Nephron progenitor cell (in vitro differentiated cells): ENCODE measurements around the gene IFT27.

Experiments used
- DNase-seq: peaks from one replicate; pipeline ENCODE4 v3.0.0; 2021
- H3K27ac Mint-ChIP-seq: 2 replicates; pipeline ENCODE4 v1.8.0; 2021; ENCODE audit warnings: mild to moderate bottlenecking, moderate library complexity, mixed read lengths
- H3K27me3 Mint-ChIP-seq: 2 replicates; pipeline ENCODE4 v1.8.0; 2021; ENCODE audit warnings: mild to moderate bottlenecking, low read depth, mixed read lengths; ENCODE audit not compliant: poor library complexity
- H3K36me3 Mint-ChIP-seq: 2 replicates; pipeline ENCODE4 v1.8.0; 2021; ENCODE audit warnings: low read depth, mixed read lengths
- H3K4me1 Mint-ChIP-seq: 2 replicates; pipeline ENCODE4 v1.8.0; 2021; ENCODE audit warnings: mixed read lengths
- H3K4me3 Mint-ChIP-seq: 2 replicates; pipeline ENCODE4 v1.8.0; 2021; ENCODE audit warnings: mild to moderate bottlenecking, moderate library complexity, mixed read lengths
- H3K9me3 Mint-ChIP-seq: 2 replicates; pipeline ENCODE4 v1.8.0; 2021; ENCODE audit warnings: mild to moderate bottlenecking, moderate library complexity, mixed read lengths
- TF ChIP-seq, protein P1 (sequence below): fragments of 200-600 bp; sonication (generic); IDR thresholded peaks from 2 replicates; pipeline ENCODE4 v1.5.0; 2021; ENCODE audit warnings: antibody characterized with exemption

IFT27 gene

DNA sequence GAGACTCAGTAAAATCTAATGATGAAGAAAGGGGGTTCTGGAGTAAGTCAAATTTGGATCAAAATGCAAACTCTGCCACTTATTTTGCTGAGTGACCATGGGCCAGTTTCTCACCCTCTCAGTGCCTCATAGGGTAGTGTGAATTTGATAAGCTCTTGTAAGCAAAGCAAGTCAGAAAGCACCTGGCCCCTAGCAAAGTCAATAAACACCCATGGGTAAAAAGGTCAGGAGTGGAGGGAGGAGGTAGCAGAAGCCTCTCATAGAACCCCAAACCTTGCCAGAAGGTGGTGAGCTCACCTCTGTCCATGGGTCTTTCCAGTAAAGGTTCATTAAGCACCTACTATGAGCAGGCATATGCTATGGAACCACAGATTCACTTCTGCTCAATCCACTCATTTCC, 53.9 kb downstream of the IFT27 start:
- TF ChIP-seq, protein P1, sequence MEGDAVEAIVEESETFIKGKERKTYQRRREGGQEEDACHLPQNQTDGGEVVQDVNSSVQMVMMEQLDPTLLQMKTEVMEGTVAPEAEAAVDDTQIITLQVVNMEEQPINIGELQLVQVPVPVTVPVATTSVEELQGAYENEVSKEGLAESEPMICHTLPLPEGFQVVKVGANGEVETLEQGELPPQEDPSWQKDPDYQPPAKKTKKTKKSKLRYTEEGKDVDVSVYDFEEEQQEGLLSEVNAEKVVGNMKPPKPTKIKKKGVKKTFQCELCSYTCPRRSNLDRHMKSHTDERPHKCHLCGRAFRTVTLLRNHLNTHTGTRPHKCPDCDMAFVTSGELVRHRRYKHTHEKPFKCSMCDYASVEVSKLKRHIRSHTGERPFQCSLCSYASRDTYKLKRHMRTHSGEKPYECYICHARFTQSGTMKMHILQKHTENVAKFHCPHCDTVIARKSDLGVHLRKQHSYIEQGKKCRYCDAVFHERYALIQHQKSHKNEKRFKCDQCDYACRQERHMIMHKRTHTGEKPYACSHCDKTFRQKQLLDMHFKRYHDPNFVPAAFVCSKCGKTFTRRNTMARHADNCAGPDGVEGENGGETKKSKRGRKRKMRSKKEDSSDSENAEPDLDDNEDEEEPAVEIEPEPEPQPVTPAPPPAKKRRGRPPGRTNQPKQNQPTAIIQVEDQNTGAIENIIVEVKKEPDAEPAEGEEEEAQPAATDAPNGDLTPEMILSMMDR, result no peak
- H3K27me3 Mint-ChIP-seq, result peaks cover 33% of the 10 kb centered on the region
- no peak overlapping the region for H3K4me3 Mint-ChIP-seq
- DNase-seq, result no peak
- no peaks in the 10 kb centered on the region for H3K36me3 Mint-ChIP-seq
- peaks cover 6% of the 10 kb centered on the region for H3K4me1 Mint-ChIP-seq
- no peak overlapping the region for H3K27ac Mint-ChIP-seq
- H3K9me3 Mint-ChIP-seq, result no peaks in the 10 kb centered on the region

DNA sequence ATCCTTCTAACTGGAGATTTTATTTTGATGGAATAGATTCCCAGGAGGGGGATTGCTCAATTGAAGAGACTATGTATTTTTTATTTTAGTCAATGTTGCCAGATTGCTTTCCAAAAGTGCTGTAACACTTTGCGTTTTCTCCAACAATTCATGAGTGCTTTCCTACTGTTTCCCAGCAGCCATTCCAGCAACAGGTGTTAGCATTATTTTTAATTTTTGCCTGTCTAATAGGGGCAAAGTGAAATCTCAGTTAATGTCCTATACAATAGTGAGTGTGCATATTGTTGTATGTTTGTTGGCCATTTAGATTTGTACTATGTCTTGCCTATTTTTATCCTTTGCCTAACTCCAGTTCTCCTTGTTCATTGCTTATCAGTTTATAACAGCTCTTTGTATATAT, 60.3 kb downstream of the IFT27 start:
- TF ChIP-seq, protein P1, result no peak
- H3K27me3 Mint-ChIP-seq, result peaks cover 53% of the 10 kb centered on the region
- H3K9me3 Mint-ChIP-seq, result no peaks in the 10 kb centered on the region
- H3K4me1 Mint-ChIP-seq, result no peaks in the 10 kb centered on the region
- DNase-seq, result no peak
- H3K36me3 Mint-ChIP-seq, result no peaks in the 10 kb centered on the region
- H3K27ac Mint-ChIP-seq, result no peak overlapping the region
- no peak overlapping the region for H3K4me3 Mint-ChIP-seq

DNA sequence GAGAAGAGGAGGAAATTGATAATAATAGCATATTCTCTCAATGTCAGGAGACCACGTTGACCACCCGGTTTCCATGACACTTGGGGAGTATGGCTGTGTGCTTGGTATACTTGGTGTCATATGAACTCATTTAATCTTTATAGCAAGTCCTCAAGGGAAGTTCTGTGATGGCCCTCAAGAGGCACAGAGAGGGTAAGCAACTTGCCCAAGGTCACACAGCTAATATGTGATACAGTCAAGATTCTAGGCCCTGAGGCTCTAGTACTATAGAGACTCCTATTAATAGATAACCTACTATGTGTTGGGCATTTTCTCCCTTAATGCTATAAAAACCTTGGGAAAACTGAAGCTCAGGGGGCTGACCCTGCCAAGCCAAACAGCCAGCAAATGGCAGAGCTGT, 61.8 kb downstream of the IFT27 start:
- Mint-ChIP-seq H3K36me3 (no peaks in the 10 kb centered on the region), H3K27me3 (peaks cover 57% of the 10 kb centered on the region)
- TF ChIP-seq, protein P1, result no peak

DNA sequence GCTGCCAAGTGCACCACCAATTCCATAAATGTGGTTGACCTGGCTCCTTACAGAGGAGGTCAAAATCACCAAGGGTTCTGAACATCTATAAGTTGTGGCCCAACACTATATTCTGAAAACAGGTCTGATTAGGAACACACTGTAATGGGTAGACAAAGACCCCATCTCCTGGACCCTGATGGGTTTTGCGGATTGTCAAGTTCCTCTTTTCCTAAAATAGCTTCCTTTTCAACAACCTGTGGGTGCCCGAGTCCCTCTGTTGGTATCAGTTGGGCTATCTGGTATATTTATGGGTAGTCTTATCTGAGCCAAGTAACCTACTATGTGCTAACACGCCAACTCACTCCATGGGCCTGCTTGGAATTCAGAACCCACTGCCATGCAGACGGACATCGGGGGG, 62.5 kb downstream of the IFT27 start:
- Mint-ChIP-seq H3K9me3 (no peaks in the 10 kb centered on the region), H3K36me3 (no peaks in the 10 kb centered on the region), H3K27me3 (peaks cover 57% of the 10 kb centered on the region), H3K4me3 (no peak overlapping the region), H3K27ac (no peak overlapping the region), H3K4me1 (no peaks in the 10 kb centered on the region)
- TF ChIP-seq, protein P1, result no peak
- no peak for DNase-seq

More for the DNA sequence above, 61.8 kb downstream of the IFT27 start:
- no peak for DNase-seq
- Mint-ChIP-seq H3K4me3 (no peak overlapping the region), H3K4me1 (no peaks in the 10 kb centered on the region), H3K27ac (no peak overlapping the region), H3K9me3 (no peaks in the 10 kb centered on the region)
